ENCODE measurements around the gene CD58. TPM values are rescaled to one million over a fixed set of nuclear protein-coding genes. Genes with fewer than 3 reads are reported as not detected.

The CD58 gene
- total and polyA plus RNA-seq, 4 donors, result 5.1 to 30.2 (median 10.8) TPM

DNA sequence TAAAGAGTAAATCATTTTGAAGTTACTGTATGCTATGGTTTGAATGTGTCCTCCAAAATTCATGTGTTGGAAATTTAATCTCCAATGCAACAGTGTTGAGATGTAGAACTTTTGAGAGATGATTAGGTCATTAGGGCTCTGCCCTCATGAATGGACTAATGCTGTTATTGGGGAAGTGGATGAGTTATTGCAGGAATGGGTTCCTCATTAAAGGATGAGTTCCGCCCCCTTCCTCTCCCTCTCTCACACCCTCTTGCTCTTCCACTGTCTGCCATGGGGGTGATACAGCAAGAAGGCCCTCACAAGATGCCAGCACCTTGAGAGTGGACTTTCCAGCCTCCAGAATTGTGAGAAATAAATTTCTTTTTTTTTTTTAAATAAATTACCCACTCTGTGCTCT is 100.2 kb downstream of the CD58 start:
- TF ChIP-seq, protein P1, sequence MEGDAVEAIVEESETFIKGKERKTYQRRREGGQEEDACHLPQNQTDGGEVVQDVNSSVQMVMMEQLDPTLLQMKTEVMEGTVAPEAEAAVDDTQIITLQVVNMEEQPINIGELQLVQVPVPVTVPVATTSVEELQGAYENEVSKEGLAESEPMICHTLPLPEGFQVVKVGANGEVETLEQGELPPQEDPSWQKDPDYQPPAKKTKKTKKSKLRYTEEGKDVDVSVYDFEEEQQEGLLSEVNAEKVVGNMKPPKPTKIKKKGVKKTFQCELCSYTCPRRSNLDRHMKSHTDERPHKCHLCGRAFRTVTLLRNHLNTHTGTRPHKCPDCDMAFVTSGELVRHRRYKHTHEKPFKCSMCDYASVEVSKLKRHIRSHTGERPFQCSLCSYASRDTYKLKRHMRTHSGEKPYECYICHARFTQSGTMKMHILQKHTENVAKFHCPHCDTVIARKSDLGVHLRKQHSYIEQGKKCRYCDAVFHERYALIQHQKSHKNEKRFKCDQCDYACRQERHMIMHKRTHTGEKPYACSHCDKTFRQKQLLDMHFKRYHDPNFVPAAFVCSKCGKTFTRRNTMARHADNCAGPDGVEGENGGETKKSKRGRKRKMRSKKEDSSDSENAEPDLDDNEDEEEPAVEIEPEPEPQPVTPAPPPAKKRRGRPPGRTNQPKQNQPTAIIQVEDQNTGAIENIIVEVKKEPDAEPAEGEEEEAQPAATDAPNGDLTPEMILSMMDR (IDR thresholded peaks at IDR 0.05; ENCODE audit: low read depth, low read length, missing input control), result no peak
- no peak for TF ChIP-seq YY1 (IDR thresholded peaks at IDR 0.05)
- TF ChIP-seq GABPA (IDR thresholded peaks at IDR 0.05 in 1 of 2, conservative IDR thresholded peaks at IDR 0.05 in 1 of 2), result no peak
- TF ChIP-seq, protein P2, sequence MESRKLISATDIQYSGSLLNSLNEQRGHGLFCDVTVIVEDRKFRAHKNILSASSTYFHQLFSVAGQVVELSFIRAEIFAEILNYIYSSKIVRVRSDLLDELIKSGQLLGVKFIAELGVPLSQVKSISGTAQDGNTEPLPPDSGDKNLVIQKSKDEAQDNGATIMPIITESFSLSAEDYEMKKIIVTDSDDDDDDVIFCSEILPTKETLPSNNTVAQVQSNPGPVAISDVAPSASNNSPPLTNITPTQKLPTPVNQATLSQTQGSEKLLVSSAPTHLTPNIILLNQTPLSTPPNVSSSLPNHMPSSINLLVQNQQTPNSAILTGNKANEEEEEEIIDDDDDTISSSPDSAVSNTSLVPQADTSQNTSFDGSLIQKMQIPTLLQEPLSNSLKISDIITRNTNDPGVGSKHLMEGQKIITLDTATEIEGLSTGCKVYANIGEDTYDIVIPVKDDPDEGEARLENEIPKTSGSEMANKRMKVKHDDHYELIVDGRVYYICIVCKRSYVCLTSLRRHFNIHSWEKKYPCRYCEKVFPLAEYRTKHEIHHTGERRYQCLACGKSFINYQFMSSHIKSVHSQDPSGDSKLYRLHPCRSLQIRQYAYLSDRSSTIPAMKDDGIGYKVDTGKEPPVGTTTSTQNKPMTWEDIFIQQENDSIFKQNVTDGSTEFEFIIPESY (IDR thresholded peaks at IDR 0.05), result no peak
- TF ChIP-seq, protein P3, sequence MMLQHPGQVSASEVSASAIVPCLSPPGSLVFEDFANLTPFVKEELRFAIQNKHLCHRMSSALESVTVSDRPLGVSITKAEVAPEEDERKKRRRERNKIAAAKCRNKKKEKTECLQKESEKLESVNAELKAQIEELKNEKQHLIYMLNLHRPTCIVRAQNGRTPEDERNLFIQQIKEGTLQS (IDR thresholded peaks at IDR 0.05), result no peak
- TF ChIP-seq FOXA1 (IDR thresholded peaks at IDR 0.05), result no peak
- TF ChIP-seq FOXA2 (IDR thresholded peaks at IDR 0.05), result no peak
- TF ChIP-seq RAD21 (IDR thresholded peaks at IDR 0.05), result no peak
- no peak for TF ChIP-seq SP1 (IDR thresholded peaks at IDR 0.05)
- TF ChIP-seq HNF4G (IDR thresholded peaks at IDR 0.05), result no peak
- no peak for TF ChIP-seq TAF1 (conservative IDR thresholded peaks at IDR 0.05)
- TF ChIP-seq HNF4A (conservative IDR thresholded peaks at IDR 0.05), result no peak
- TF ChIP-seq, protein P4, sequence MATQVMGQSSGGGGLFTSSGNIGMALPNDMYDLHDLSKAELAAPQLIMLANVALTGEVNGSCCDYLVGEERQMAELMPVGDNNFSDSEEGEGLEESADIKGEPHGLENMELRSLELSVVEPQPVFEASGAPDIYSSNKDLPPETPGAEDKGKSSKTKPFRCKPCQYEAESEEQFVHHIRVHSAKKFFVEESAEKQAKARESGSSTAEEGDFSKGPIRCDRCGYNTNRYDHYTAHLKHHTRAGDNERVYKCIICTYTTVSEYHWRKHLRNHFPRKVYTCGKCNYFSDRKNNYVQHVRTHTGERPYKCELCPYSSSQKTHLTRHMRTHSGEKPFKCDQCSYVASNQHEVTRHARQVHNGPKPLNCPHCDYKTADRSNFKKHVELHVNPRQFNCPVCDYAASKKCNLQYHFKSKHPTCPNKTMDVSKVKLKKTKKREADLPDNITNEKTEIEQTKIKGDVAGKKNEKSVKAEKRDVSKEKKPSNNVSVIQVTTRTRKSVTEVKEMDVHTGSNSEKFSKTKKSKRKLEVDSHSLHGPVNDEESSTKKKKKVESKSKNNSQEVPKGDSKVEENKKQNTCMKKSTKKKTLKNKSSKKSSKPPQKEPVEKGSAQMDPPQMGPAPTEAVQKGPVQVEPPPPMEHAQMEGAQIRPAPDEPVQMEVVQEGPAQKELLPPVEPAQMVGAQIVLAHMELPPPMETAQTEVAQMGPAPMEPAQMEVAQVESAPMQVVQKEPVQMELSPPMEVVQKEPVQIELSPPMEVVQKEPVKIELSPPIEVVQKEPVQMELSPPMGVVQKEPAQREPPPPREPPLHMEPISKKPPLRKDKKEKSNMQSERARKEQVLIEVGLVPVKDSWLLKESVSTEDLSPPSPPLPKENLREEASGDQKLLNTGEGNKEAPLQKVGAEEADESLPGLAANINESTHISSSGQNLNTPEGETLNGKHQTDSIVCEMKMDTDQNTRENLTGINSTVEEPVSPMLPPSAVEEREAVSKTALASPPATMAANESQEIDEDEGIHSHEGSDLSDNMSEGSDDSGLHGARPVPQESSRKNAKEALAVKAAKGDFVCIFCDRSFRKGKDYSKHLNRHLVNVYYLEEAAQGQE (IDR thresholded peaks at IDR 0.05), result no peak
- no peak for TF ChIP-seq JUND (IDR thresholded peaks at IDR 0.05)
- TF ChIP-seq, protein P5, sequence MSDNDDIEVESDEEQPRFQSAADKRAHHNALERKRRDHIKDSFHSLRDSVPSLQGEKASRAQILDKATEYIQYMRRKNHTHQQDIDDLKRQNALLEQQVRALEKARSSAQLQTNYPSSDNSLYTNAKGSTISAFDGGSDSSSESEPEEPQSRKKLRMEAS (IDR thresholded peaks at IDR 0.05), result no peak
- no peak for TF ChIP-seq RXRA (IDR thresholded peaks at IDR 0.05)
- no peak for TF ChIP-seq NR2F2 (IDR thresholded peaks at IDR 0.05)
- no peak for TF ChIP-seq EGR1 (IDR thresholded peaks at IDR 0.05; ENCODE audit: low read depth in 2 of 2)
- Histone ChIP-seq H3K4me1 (ENCODE audit: control insufficient read depth in 4 of 4, insufficient read depth in 4 of 4, low read length in 3 of 4) (peaks cover 3 to 12% (median 4%) of the 10 kb centered on the region in 4 donors), H3K4me3 (ENCODE audit: low read depth in 1 of 3, low read length in 3 of 3) (no peak overlapping the region), H3K27ac (ENCODE audit: low read depth in 1 of 2, low read length in 2 of 2) (no peak overlapping the region), H3K9ac (ENCODE audit: low read depth in 1 of 2, low read length in 2 of 2) (no peak overlapping the region), H3K9me3 (ENCODE audit: control insufficient read depth in 4 of 4, low read length in 3 of 4) (no peaks in the 10 kb centered on the region), H3K27me3 (ENCODE audit: control insufficient read depth in 4 of 4, insufficient read depth in 4 of 4, low read length in 3 of 4) (no peaks in the 10 kb centered on the region), H3K36me3 (ENCODE audit: control insufficient read depth in 4 of 4, insufficient read depth in 3 of 4, low read depth in 1 of 4, low read length in 3 of 4) (no peaks in the 10 kb centered on the region)
- WGBS, result 95% methylated on average over 1 of the region's 1 CpG
- DNase-seq (ENCODE audit: low spot score), result no peak
